Spleen (tissue), 11 donors: Measurements from ENCODE around the gene KRT34. TPM values are rescaled to one million over a fixed set of nuclear protein-coding genes. Genes with fewer than 3 reads are reported as not detected.

Experiments used
- DNase-seq: peaks from one replicate; pipeline ENCODE4 v3.0.0-alpha.2; 2020
- H3K27ac ChIP-seq, 8 donors: fragments of 200-600 bp; sonication (generic) in 7 of 8; 1 replicate in 4 of 8; 2 replicates in 4 of 8; pipeline versions ENCODE4 v1.5.0 to v1.8.0; 2016 to 2021; ENCODE audit warnings: inconsistent platforms in 4 of 8, mild to moderate bottlenecking in 4 of 8, moderate library complexity in 1 of 8
- H3K27me3 ChIP-seq, 7 donors: fragments of 200-600 bp; sonication (generic) in 6 of 7; replicated peaks in 1 of 7; 1 replicate in 4 of 7; 2 replicates in 3 of 7; pipeline versions ENCODE4 v1.5.0 to v1.8.0; 2016 to 2021; ENCODE audit warnings: inconsistent platforms in 3 of 7, mild to moderate bottlenecking in 1 of 7
- H3K36me3 ChIP-seq, 6 donors: fragments of 200-600 bp; sonication (generic) in 5 of 6; 1 replicate in 4 of 6; 2 replicates in 2 of 6; pipeline versions ENCODE4 v1.5.0 to v1.8.0; 2016 to 2021; ENCODE audit warnings: inconsistent platforms in 2 of 6
- H3K4me1 ChIP-seq, 6 donors: fragments of 200-600 bp; sonication (generic) in 5 of 6; 1 replicate in 3 of 6; 2 replicates in 3 of 6; pipeline versions ENCODE4 v1.5.0 to v1.8.0; 2016 to 2021; ENCODE audit warnings: inconsistent platforms in 3 of 6
- H3K4me3 ChIP-seq, 8 donors: fragments of 200-600 bp; sonication (generic) in 7 of 8; 1 replicate in 4 of 8; 2 replicates in 4 of 8; pipeline versions ENCODE4 v1.5.0 to v1.8.0; 2016 to 2021; ENCODE audit warnings: inconsistent platforms in 4 of 8, mild to moderate bottlenecking in 4 of 8, moderate library complexity in 2 of 8
- H3K9me3 ChIP-seq, 8 donors: fragments of 200-600 bp; sonication (generic) in 7 of 8; 1 replicate in 4 of 8; 2 replicates in 4 of 8; pipeline versions ENCODE4 v1.5.0 to v1.8.0; 2016 to 2021; ENCODE audit warnings: inconsistent platforms in 4 of 8
- CTCF ChIP-seq, 11 experiments: fragments of 200-600 bp in 7 of 11; fragments of 450-650 bp in 4 of 11; sonication (generic) in 4 of 11; IDR thresholded peaks in 8 of 11; conservative IDR thresholded peaks in 3 of 11; 1 replicate in 7 of 11; 2 replicates in 4 of 11; pipeline versions ENCODE4 v1.4.0 to v1.8.0; 2016 to 2021; ENCODE audit warnings: antibody characterized with exemption in 11 of 11, inconsistent platforms in 4 of 11, mild to moderate bottlenecking in 1 of 11
- POLR2A ChIP-seq, 3 donors: fragments of 450-650 bp; IDR thresholded peaks; one replicate each; pipeline ENCODE4 v1.5.1; 2017; ENCODE audit warnings: antibody characterized with exemption in 3 of 3, mild to moderate bottlenecking in 1 of 3
- POLR2AphosphoS5 ChIP-seq, 3 donors: sonication (generic); formaldehyde crosslinking; IDR thresholded peaks; one replicate each; pipeline ENCODE4 v1.5.1; 2017; ENCODE audit warnings: antibody characterized with exemption in 3 of 3
- WGBS, 5 donors: extraction: QIAGEN DNeasy Blood & Tissue Kit in 3 of 5; methylation state at CpG; one replicate each; pipeline versions ENCODE4 v1.1.5 to v1.1.7; 2013 to 2018; 5-methylcytosine and 5-hydroxymethylcytosine counted together
- intact Hi-C: fragments of 100-400 bp; cut with DNase I; formaldehyde crosslinking; loops from one replicate; pipeline ENCODE4 v1.15.0; 2023; ENCODE audit warnings: low total_unique reads
- polyA plus RNA-seq, 3 donors: library from polyadenylated mRNA; stranded (reverse); fragments of 200-250 nt; gene quantifications; one replicate each; pipeline ENCODE4 v1.2.1, GENCODE V29; 2013
- total RNA-seq, 7 donors: library from RNA; depleted of rRNA in 3 of 7; stranded (reverse); fragments of >200 nt in 3 of 7; fragmentation: NEBNext Ultra II Directional in 4 of 7; extraction: Animal tissue kit (Norgen Biotek cat#: 25700) in 4 of 7; gene quantifications; one replicate each; pipeline versions ENCODE4 v1.1.0 to v1.2.1, GENCODE V29; 2016 to 2021
- donor health status: healthy with polysubstance abuse.
- donor health status: DM: no; HTN: no; CAD: no; lungs with moderate emphysema.
- donor health status: DM: no; HTN: no; CAD: no.
- donor health status: Bipolar disorder and iron deficiency.
- donor health status: healthy.
- donor health status: DM: no; HTN: no; CAD: no.
- donor health status: DM: yes; HTN: yes; CAD: no.

Gene KRT34
- total and polyA plus RNA-seq, 10 donors, result not detected

DNA sequence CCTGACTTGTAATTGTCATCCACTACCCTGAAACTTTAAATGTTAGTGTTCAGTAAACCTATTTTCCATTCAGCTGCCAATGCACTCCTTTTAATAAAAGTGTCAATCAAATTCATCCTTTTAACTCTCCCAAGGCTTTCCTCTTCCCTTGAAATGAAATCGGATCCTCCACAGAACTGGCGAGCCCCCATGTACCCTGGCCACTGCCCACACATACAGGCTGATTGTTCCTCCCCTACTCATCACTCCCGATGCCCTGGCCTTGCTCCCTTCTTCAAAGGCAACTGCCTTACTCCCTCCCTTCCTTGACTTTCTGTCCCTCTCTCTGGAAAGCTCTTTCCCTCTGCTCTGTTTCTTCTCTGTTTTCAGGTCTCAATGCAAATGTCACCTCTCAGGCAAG lies 39.1 kb downstream of the KRT34 start:
- H3K36me3 ChIP-seq, result no peaks in the 10 kb centered on the region
- intact Hi-C loops, result no loop called here
- no peaks in the 10 kb centered on the region for H3K27me3 ChIP-seq
- peaks cover 0 to 26% (median 14%) of the 10 kb centered on the region in 6 donors for H3K4me1 ChIP-seq
- H3K27ac ChIP-seq, result no peak overlapping the region
- H3K4me3 ChIP-seq, result no peak overlapping the region
- peaks cover 0 to 24% (median 16%) of the 10 kb centered on the region in 8 donors for H3K9me3 ChIP-seq
- no peak for TF ChIP-seq POLR2A (IDR thresholded peaks at IDR 0.05)
- TF ChIP-seq POLR2AphosphoS5 (IDR thresholded peaks at IDR 0.05), result no peak
- no peak for TF ChIP-seq CTCF (IDR thresholded peaks at IDR 0.05 in 8 of 11, conservative IDR thresholded peaks at IDR 0.05 in 3 of 11)
- 75 to 84% (median 81%) methylated on average over 3 of the region's 3 CpGs for WGBS, 5 donors
- DNase-seq, result no peak

GRCh38 chr17:41340934-41341861 lies 40.9 kb downstream of the KRT34 start:
- peaks cover 0 to 24% (median 16%) of the 10 kb centered on the region in 8 donors for H3K9me3 ChIP-seq
- no peaks in the 10 kb centered on the region for H3K27me3 ChIP-seq
- 67 to 77% (median 73%) methylated on average over 7 of the region's 7 CpGs for WGBS, 5 donors
- H3K27ac ChIP-seq, result peak overlapping the region in 5 of 8 donors; percentile 19 to 84 (median 52)
- H3K4me3 ChIP-seq, result no peak overlapping the region
- intact Hi-C loops, result no loop called here
- peaks cover 0 to 26% (median 14%) of the 10 kb centered on the region in 6 donors for H3K4me1 ChIP-seq
- H3K36me3 ChIP-seq, result no peaks in the 10 kb centered on the region
- TF ChIP-seq POLR2AphosphoS5 (IDR thresholded peaks at IDR 0.05) (no peak), POLR2A (IDR thresholded peaks at IDR 0.05) (no peak), CTCF (IDR thresholded peaks at IDR 0.05 in 8 of 11, conservative IDR thresholded peaks at IDR 0.05 in 3 of 11) (no peak)
- no peak for DNase-seq

- no peaks in the 10 kb centered on the region for H3K36me3 ChIP-seq
- TF ChIP-seq POLR2AphosphoS5 (IDR thresholded peaks at IDR 0.05) (no peak), POLR2A (IDR thresholded peaks at IDR 0.05) (no peak), CTCF (IDR thresholded peaks at IDR 0.05 in 8 of 11, conservative IDR thresholded peaks at IDR 0.05 in 3 of 11) (no peak)
- no peak for DNase-seq
- peak overlapping the region in 5 of 8 donors; percentile 0 to 84 (median 52) for H3K27ac ChIP-seq
- H3K4me3 ChIP-seq, result no peak overlapping the region
- H3K4me1 ChIP-seq, result peaks cover 0 to 26% (median 14%) of the 10 kb centered on the region in 6 donors
- H3K9me3 ChIP-seq, result peaks cover 0 to 24% (median 16%) of the 10 kb centered on the region in 8 donors
- 40 to 46% (median 41%) methylated on average over 3 of the region's 3 CpGs for WGBS, 5 donors
- intact Hi-C loops, result no loop called here
- H3K27me3 ChIP-seq, result peaks cover 0 to 4% (median 0%) of the 10 kb centered on the region in 7 donors
Observed at GRCh38 chr17:41340494-41340893, 41.6 kb downstream of the KRT34 start.

GRCh38 chr17:41339571-41340172 lies 42.4 kb downstream of the KRT34 start:
- H3K4me3 ChIP-seq, result no peak overlapping the region
- TF ChIP-seq POLR2A (IDR thresholded peaks at IDR 0.05) (no peak), POLR2AphosphoS5 (IDR thresholded peaks at IDR 0.05) (no peak), CTCF (IDR thresholded peaks at IDR 0.05 in 8 of 11, conservative IDR thresholded peaks at IDR 0.05 in 3 of 11) (no peak)
- H3K27me3 ChIP-seq, result peaks cover 0 to 6% (median 0%) of the 10 kb centered on the region in 7 donors
- H3K9me3 ChIP-seq, result peaks cover 0 to 24% (median 16%) of the 10 kb centered on the region in 8 donors
- H3K36me3 ChIP-seq, result no peaks in the 10 kb centered on the region
- H3K27ac ChIP-seq, result peak overlapping the region in 7 of 8 donors; percentile 10 to 84 (median 48)
- H3K4me1 ChIP-seq, result peaks cover 0 to 26% (median 14%) of the 10 kb centered on the region in 6 donors
- WGBS, 5 donors, result 62 to 81% (median 67%) methylated on average over 2 of the region's 2 CpGs
- no peak for DNase-seq
- intact Hi-C loops, result no loop called here
